ENCODE measurements around the gene ECPAS. TPM values are rescaled to one million over a fixed set of nuclear protein-coding genes. Genes with fewer than 3 reads are reported as not detected.

ECPAS gene
- total RNA-seq, 2 donors from 2014 or later = 54.7 to 65.5 TPM

DNA sequence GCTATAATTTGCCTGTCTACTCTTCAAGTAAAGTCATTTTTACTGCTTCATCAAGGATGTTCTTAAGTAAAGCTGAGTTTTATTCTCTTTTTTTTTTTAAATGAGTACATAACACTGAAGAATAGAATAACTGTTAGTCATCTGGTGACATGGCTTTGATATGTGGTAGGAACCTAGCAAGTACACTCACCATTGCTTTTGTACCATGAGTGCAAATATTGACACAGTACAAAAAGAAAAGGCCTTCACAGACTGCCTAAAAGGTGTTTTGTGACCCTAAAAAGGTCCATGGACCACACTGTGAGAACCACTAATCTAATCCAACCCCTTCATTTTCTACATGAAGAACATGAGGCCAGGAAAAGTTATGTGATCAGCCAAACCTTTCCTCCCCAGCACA is 55.0 kb downstream of the ECPAS start:
- peaks cover 60% of the 10 kb centered on the region for H3K36me3 ChIP-seq (ENCODE audit: control insufficient read depth, insufficient read depth, low read length)
- Mint-ChIP-seq H3K4me3 (no peak overlapping the region), H3K9me3 (no peaks in the 10 kb centered on the region), H3K4me1 (no peaks in the 10 kb centered on the region), H3K27me3 (ENCODE audit: insufficient read depth) (no peaks in the 10 kb centered on the region), H3K36me3 (ENCODE audit: low read depth) (peaks cover 56% of the 10 kb centered on the region), H3K27ac (peak overlapping the region; percentile 19)
- no peaks in the 10 kb centered on the region for H3K4me1 ChIP-seq (ENCODE audit: control insufficient read depth, insufficient read depth, low read length)
- H3K27me3 ChIP-seq (ENCODE audit: control insufficient read depth, insufficient read depth, low read length, poor library complexity, severe bottlenecking) = no peaks in the 10 kb centered on the region
- no peak overlapping the region for H3K9ac ChIP-seq (ENCODE audit: extremely low read depth, low read length, poor library complexity, severe bottlenecking)
- H3K9me3 ChIP-seq (ENCODE audit: control insufficient read depth, low read length) = no peaks in the 10 kb centered on the region
- H3K27ac ChIP-seq (ENCODE audit: low read depth, low read length) = no peak overlapping the region
- H3K4me3 ChIP-seq (ENCODE audit: low read length) = no peak overlapping the region
- DNase-seq = no peak
- TF ChIP-seq, protein P1, sequence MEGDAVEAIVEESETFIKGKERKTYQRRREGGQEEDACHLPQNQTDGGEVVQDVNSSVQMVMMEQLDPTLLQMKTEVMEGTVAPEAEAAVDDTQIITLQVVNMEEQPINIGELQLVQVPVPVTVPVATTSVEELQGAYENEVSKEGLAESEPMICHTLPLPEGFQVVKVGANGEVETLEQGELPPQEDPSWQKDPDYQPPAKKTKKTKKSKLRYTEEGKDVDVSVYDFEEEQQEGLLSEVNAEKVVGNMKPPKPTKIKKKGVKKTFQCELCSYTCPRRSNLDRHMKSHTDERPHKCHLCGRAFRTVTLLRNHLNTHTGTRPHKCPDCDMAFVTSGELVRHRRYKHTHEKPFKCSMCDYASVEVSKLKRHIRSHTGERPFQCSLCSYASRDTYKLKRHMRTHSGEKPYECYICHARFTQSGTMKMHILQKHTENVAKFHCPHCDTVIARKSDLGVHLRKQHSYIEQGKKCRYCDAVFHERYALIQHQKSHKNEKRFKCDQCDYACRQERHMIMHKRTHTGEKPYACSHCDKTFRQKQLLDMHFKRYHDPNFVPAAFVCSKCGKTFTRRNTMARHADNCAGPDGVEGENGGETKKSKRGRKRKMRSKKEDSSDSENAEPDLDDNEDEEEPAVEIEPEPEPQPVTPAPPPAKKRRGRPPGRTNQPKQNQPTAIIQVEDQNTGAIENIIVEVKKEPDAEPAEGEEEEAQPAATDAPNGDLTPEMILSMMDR (conservative IDR thresholded peaks at IDR 0.05) = no peak

DNA sequence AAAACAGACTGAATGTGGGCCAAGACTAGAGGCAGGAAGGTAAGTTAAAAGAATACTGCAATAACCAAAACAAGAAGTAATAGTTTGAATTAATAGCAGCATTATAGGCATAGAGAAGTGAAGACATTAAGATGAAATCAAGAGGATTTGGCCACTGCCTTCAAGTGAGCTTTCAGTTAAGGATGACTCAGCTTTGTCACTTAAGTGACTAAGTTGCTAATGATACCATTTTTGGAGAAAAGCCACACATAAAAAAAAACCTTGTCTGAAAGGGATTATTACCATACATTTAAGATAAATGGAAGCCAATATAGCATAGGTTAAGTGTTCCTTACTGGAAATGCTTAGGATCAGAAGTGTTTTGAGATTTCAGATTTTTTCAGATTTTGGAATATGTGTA is 57.0 kb downstream of the ECPAS start:
- no peaks in the 10 kb centered on the region for H3K9me3 Mint-ChIP-seq
- no peak overlapping the region for H3K27ac Mint-ChIP-seq
- no peaks in the 10 kb centered on the region for H3K27me3 ChIP-seq (ENCODE audit: control insufficient read depth, insufficient read depth, low read length, poor library complexity, severe bottlenecking)
- H3K4me1 Mint-ChIP-seq = no peaks in the 10 kb centered on the region
- no peaks in the 10 kb centered on the region for H3K9me3 ChIP-seq (ENCODE audit: control insufficient read depth, low read length)
- H3K36me3 Mint-ChIP-seq (ENCODE audit: low read depth) = peaks cover 60% of the 10 kb centered on the region
- no peaks in the 10 kb centered on the region for H3K4me1 ChIP-seq (ENCODE audit: control insufficient read depth, insufficient read depth, low read length)
- TF ChIP-seq, protein P1 (conservative IDR thresholded peaks at IDR 0.05) = no peak
- no peak for DNase-seq
- H3K4me3 Mint-ChIP-seq = no peak overlapping the region
- no peak overlapping the region for H3K27ac ChIP-seq (ENCODE audit: low read depth, low read length)
- H3K4me3 ChIP-seq (ENCODE audit: low read length) = no peak overlapping the region
- no peak overlapping the region for H3K9ac ChIP-seq (ENCODE audit: extremely low read depth, low read length, poor library complexity, severe bottlenecking)
- peaks cover 63% of the 10 kb centered on the region for H3K36me3 ChIP-seq (ENCODE audit: control insufficient read depth, insufficient read depth, low read length)
- H3K27me3 Mint-ChIP-seq (ENCODE audit: insufficient read depth) = no peaks in the 10 kb centered on the region

DNA sequence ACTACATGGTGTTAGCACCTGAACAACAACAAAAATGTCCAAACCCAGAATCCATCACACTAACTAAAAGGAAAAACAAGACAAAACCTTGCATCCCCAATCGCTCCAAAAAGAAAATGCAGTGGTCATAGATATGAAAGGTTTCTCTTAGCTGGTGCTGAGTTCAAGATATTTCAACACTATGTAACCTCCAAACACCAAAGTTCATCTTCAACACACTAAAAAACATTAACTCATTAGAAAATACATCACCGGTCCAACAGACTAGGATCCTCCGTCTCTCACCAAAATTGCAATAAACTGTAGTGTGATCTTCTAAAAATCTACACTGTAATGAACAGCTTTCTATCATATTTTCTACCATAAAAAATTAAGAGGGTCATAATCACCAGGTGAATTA is 60.8 kb downstream of the ECPAS start:
- H3K4me3 Mint-ChIP-seq = no peak overlapping the region

More for the DNA sequence above, 60.8 kb downstream of the ECPAS start:
- TF ChIP-seq, protein P1 (conservative IDR thresholded peaks at IDR 0.05) = no peak
- H3K27me3 ChIP-seq (ENCODE audit: control insufficient read depth, insufficient read depth, low read length, poor library complexity, severe bottlenecking) = no peaks in the 10 kb centered on the region
- H3K4me3 ChIP-seq (ENCODE audit: low read length) = no peak overlapping the region
- Mint-ChIP-seq H3K9me3 (no peaks in the 10 kb centered on the region), H3K27me3 (ENCODE audit: insufficient read depth) (no peaks in the 10 kb centered on the region), H3K27ac (peak overlapping the region; percentile 42), H3K36me3 (ENCODE audit: low read depth) (peaks cover 51% of the 10 kb centered on the region), H3K4me1 (no peaks in the 10 kb centered on the region)
- WGBS, 2 experiments (ENCODE audit: insufficient coverage in 1 of 2, insufficient read length in 1 of 2) = 99 to 100% methylated on average over 2 to 3 of the region's 3 CpGs
- DNase-seq = no peak
- no peak overlapping the region for H3K27ac ChIP-seq (ENCODE audit: low read depth, low read length)
- no peaks in the 10 kb centered on the region for H3K4me1 ChIP-seq (ENCODE audit: control insufficient read depth, insufficient read depth, low read length)
- H3K36me3 ChIP-seq (ENCODE audit: control insufficient read depth, insufficient read depth, low read length) = peaks cover 71% of the 10 kb centered on the region
- H3K9ac ChIP-seq (ENCODE audit: extremely low read depth, low read length, poor library complexity, severe bottlenecking) = no peak overlapping the region
- H3K9me3 ChIP-seq (ENCODE audit: control insufficient read depth, low read length) = no peaks in the 10 kb centered on the region
